Measurements from ENCODE around the gene CD82. TPM values are rescaled to one million over a fixed set of nuclear protein-coding genes. Genes with fewer than 3 reads are reported as not detected.

The CD82 gene
- total and polyA plus RNA-seq, 2 donors from 2014 or later: 59.3 to 94.4 TPM

GRCh38 chr11:44601471-44602370, 36.3 kb downstream of the CD82 start:
- no peak overlapping the region for H3K27ac ChIP-seq (ENCODE audit: low read depth in 2 of 2, low read length in 2 of 2)
- FAIRE-seq: no peak
- no peak for DNase-seq
- no peaks in the 10 kb centered on the region for H3K9me3 ChIP-seq (ENCODE audit: control insufficient read depth in 2 of 3, insufficient read depth in 1 of 3, low read length in 3 of 3)
- no peaks in the 10 kb centered on the region for H3K4me1 ChIP-seq (ENCODE audit: control insufficient read depth in 2 of 3, insufficient read depth in 2 of 3, low read depth in 1 of 3, low read length in 3 of 3)
- intact Hi-C loops (cut with DNase I): no loop called here
- H3K9ac ChIP-seq (ENCODE audit: low read length in 3 of 3): no peak overlapping the region
- H3K27me3 ChIP-seq (ENCODE audit: control insufficient read depth, insufficient read depth, low read length): no peaks in the 10 kb centered on the region
- no peak for TF ChIP-seq CTCF (IDR thresholded peaks at IDR 0.05; ENCODE audit: borderline replicate concordance, extremely low read depth, insufficient read depth)
- H3K4me3 ChIP-seq (ENCODE audit: low read length in 3 of 3): no peak overlapping the region
- peaks cover 0 to 2% (median 0%) of the 10 kb centered on the region in 3 donors for H3K36me3 ChIP-seq (ENCODE audit: control insufficient read depth in 2 of 3, insufficient read depth in 3 of 3, low read length in 3 of 3)

GRCh38 chr11:44602891-44603310, 37.4 kb downstream of the CD82 start:
- no peak overlapping the region for H3K9ac ChIP-seq (ENCODE audit: low read length in 3 of 3)
- intact Hi-C loops (cut with DNase I): no loop called here
- H3K27me3 ChIP-seq (ENCODE audit: control insufficient read depth, insufficient read depth, low read length): no peaks in the 10 kb centered on the region
- no peak for TF ChIP-seq CTCF (IDR thresholded peaks at IDR 0.05; ENCODE audit: borderline replicate concordance, extremely low read depth, insufficient read depth)
- H3K36me3 ChIP-seq (ENCODE audit: control insufficient read depth in 2 of 3, insufficient read depth in 3 of 3, low read length in 3 of 3): peaks cover 0 to 2% (median 0%) of the 10 kb centered on the region in 3 donors
- H3K4me3 ChIP-seq (ENCODE audit: low read length in 3 of 3): no peak overlapping the region
- DNase-seq (no peak), FAIRE-seq (no peak)
- no peaks in the 10 kb centered on the region for H3K9me3 ChIP-seq (ENCODE audit: control insufficient read depth in 2 of 3, insufficient read depth in 1 of 3, low read length in 3 of 3)
- H3K4me1 ChIP-seq (ENCODE audit: control insufficient read depth in 2 of 3, insufficient read depth in 2 of 3, low read depth in 1 of 3, low read length in 3 of 3): no peaks in the 10 kb centered on the region
- H3K27ac ChIP-seq (ENCODE audit: low read depth in 2 of 2, low read length in 2 of 2): no peak overlapping the region

GRCh38 chr11:44604171-44604581, 38.7 kb downstream of the CD82 start:
- Histone ChIP-seq H3K4me3 (ENCODE audit: low read length in 3 of 3) (no peak overlapping the region), H3K9ac (ENCODE audit: low read length in 3 of 3) (no peak overlapping the region), H3K27ac (ENCODE audit: low read depth in 2 of 2, low read length in 2 of 2) (no peak overlapping the region), H3K9me3 (ENCODE audit: control insufficient read depth in 2 of 3, insufficient read depth in 1 of 3, low read length in 3 of 3) (no peaks in the 10 kb centered on the region), H3K27me3 (ENCODE audit: control insufficient read depth, insufficient read depth, low read length) (no peaks in the 10 kb centered on the region), H3K4me1 (ENCODE audit: control insufficient read depth in 2 of 3, insufficient read depth in 2 of 3, low read depth in 1 of 3, low read length in 3 of 3) (no peaks in the 10 kb centered on the region), H3K36me3 (ENCODE audit: control insufficient read depth in 2 of 3, insufficient read depth in 3 of 3, low read length in 3 of 3) (peaks cover 0 to 2% (median 0%) of the 10 kb centered on the region in 3 donors)
- intact Hi-C loops (cut with DNase I): no loop called here
- TF ChIP-seq CTCF (IDR thresholded peaks at IDR 0.05; ENCODE audit: borderline replicate concordance, extremely low read depth, insufficient read depth): no peak
- no peak for FAIRE-seq
- DNase-seq: peak in 1 of 5 donors; percentile 27

Data from kidney (tissue), 14 donors.